AG04449 (cell line): ENCODE results near the gene MED14.

Source experiments
- CTCF ChIA-PET: fragments of 350-600 bp; formaldehyde crosslinking; extraction: SDS; loops from one replicate; lab custom pipeline; 2021; ENCODE audit warnings: antibody characterized with exemption; lab: Yijun Ruan, JAX
- POLR2A ChIA-PET: fragments of 400-600, 350-600 bp; formaldehyde crosslinking; extraction: SDS; loops from one replicate; lab custom pipeline; 2020; ENCODE audit warnings: antibody characterized with exemption, inconsistent platforms; lab: Yijun Ruan, JAX
- DNase-seq: peaks from one replicate; pipeline ENCODE4 v3.0.0-alpha.2; 2010; ENCODE audit warnings: low read depth, low spot score
- H3K4me3 ChIP-seq: 2 replicates; pipeline ENCODE4 v1.5.1; 2011; ENCODE audit warnings: low read depth, mild to moderate bottlenecking, control low read depth, low read length
- TF ChIP-seq, protein P1 (sequence below): IDR thresholded peaks from one replicate; pipeline ENCODE4 v1.5.1; 2011; ENCODE audit warnings: mild to moderate bottlenecking, moderate library complexity, low read length, control low read depth, inconsistent platforms; ENCODE audit not compliant: insufficient read depth; ENCODE audit errors: missing control alignments

MED14 gene

DNA sequence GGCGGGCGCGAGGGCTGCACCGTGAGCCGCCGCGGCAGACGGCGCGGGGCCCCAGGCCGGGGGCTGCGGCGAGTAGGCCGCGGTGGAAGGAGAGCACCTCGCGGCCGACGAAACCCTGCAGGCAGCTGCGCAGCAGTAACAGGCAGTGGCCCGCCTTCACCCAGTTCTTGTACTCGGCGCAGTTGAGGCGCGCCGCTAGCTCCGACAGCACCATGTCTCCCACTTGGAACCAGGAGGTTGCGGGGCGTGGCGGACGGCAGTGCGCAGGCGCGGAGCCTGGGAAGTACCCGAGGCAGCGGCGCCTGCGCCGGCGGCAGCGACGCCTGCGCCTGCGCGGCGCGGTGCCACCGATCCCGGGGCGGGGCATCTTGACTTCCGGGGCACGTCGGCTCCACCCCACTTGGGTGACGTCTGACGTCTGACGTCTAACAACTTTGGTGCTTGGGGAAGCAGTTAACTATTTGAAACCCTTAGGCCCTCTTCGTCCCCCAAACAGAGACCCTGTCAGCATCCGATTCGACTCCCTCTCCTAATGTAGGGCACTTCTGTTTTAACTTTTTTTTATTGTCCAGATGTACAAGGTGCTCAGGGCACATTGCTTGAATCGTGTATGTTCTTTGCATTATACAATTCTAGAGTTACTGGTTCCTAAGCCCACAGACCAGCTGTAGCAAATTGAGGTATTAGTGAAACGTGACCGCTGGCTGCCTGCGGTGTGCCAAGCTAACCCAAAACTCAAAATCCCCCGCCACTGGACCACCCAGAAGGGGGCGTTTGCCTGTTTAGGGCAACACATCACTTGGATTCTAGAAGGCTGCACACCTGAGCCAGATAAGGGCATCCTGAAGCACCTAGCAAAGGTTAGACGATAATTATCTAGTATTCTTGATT, 87.8 kb downstream of the MED14 start, which contains the start of gene CXorf38:
TSS of gene CXorf38 (minus strand) at position 255 of the 891 bp plus-strand sequence. CDS start at position 214, 41 bp downstream.
- POLR2A ChIA-PET = no interaction called here
- no peak for DNase-seq
- CTCF ChIA-PET = interaction anchor here (2.3 to 2.6 kb wide), 2 partner anchors 11 to 103 kb away, joined by 8 to 17 read pairs; no protein-coding TSS in a partner anchor
- TF ChIP-seq, protein P1, sequence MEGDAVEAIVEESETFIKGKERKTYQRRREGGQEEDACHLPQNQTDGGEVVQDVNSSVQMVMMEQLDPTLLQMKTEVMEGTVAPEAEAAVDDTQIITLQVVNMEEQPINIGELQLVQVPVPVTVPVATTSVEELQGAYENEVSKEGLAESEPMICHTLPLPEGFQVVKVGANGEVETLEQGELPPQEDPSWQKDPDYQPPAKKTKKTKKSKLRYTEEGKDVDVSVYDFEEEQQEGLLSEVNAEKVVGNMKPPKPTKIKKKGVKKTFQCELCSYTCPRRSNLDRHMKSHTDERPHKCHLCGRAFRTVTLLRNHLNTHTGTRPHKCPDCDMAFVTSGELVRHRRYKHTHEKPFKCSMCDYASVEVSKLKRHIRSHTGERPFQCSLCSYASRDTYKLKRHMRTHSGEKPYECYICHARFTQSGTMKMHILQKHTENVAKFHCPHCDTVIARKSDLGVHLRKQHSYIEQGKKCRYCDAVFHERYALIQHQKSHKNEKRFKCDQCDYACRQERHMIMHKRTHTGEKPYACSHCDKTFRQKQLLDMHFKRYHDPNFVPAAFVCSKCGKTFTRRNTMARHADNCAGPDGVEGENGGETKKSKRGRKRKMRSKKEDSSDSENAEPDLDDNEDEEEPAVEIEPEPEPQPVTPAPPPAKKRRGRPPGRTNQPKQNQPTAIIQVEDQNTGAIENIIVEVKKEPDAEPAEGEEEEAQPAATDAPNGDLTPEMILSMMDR = no peak
- H3K4me3 ChIP-seq = peak within 1 kb of the TSS; percentile 68

DNA sequence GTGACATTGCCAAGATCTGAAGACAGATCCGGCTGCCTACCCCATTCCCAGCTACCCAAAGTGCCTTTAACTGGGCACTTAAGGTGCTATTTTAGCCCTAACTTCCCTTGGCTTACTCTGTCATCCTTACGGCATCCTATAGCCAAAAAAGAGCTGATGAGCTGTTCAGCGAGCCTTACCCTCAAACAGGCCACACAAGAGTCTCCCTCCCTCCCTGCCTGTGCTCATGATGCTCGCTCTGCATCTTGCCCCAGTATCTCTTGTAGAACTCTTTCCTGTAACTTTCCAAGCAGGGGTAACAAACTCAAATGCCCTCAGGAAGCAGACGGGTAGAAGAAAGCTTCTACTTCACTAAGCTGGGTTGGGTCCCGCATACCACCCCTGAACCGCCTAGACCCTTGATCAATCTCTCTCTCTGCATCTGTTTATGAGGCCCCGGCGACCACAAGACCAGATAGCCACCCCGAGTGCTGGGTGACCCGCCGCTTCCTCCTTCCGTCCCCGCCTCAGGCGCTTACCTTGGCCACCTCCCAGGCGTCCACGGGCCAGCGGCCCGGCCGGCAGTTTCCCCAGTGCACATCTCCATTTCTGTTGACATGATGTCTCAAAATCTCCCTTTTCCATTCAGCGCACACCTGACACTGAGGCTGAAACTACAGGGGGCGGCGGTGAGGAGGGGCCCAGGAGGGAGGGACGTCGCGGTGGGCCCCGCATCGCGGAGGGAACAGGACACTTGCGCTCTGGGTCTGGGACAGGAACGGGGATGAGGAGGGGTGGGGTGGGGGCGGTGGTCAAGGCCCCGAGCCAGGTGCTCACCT, 88.6 kb downstream of the MED14 start:
- no peak for DNase-seq
- TF ChIP-seq, protein P1 = no peak
- ChIA-PET POLR2A (no interaction called here), CTCF (interaction anchor here (2.6 kb wide), 1 partner anchor 102 kb away, joined by 17 read pairs; no protein-coding TSS in a partner anchor)
- H3K4me3 ChIP-seq = peak overlapping the region; percentile 68

DNA sequence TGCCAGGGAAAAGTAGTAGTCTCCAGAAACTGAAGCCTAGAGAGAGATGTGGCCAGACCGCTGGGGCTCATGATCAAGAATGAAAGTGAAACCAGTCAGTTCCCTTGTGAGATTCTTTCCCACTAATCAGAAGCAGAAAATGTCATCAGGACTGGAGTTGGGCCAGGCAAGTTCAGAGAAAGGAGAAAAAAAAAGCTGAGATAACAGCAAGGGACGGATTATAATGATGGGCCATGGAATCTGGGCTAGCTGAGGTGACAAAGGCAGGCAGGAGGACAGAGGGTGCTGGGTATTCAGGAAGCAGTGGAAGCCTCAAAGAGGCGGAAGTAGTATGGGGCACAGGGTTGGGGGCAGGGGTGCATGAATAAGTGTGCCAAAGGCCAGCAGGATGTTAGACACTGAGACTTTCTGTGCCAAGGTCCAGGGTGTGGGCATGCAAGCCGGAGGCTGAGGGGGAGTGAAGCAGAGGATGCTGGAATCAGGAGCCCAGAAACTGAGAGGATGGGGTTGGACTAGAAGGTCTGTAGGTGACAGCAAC, 90.5 kb downstream of the MED14 start:
- peak overlapping the region; percentile 54 for H3K4me3 ChIP-seq
- TF ChIP-seq, protein P1 = no peak
- no peak for DNase-seq
- POLR2A ChIA-PET = no interaction called here
- CTCF ChIA-PET = interaction anchor here (2.6 kb wide), 1 partner anchor 101 kb away, joined by 17 read pairs; no protein-coding TSS in a partner anchor

DNA sequence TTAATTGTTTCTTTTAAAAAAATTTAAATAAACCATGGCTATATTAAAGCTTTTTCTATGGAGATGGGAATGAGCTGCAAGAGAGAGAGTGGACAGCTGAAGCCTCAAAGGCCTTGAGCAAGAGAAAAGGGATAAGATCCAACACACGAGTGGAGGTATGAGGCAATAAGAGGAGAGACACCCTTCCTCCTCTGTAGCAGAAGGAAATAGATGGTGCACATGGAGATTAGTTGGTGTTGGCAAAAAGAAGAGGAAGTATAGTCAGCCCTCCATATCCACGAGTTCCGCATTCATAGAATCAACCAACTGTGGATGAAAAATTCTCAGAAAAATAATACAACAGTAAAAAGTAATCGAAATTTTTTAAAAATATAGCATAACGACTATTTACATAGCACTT, 91.2 kb downstream of the MED14 start:
- TF ChIP-seq, protein P1 = no peak
- no peak for DNase-seq
- ChIA-PET POLR2A (no interaction called here), CTCF (interaction anchor here (2.0 kb wide), 1 partner anchor 100 kb away, joined by 10 read pairs; no protein-coding TSS in a partner anchor)
- H3K4me3 ChIP-seq = peak overlapping the region; percentile 54

DNA sequence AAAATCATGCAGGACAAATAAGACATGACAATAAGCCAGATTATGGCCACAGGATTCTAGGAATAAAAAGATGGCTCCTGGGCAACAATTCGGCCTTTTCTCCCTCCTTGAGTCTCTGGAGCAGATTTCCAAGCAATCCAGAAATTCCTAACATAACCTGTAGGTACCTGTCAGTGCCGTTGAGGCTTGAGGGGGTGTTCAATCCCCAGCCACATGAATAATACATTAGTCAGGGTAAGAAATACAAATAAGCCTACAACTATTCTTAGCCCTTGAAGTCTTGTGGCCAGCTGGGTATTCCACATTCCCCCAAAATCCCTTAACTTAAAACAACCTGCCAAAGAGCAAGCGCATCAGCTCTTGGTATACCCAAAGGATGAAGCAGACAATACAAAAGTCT, 97.7 kb downstream of the MED14 start:
- TF ChIP-seq, protein P1 = no peak
- no peak overlapping the region for H3K4me3 ChIP-seq
- no peak for DNase-seq
- ChIA-PET CTCF (interaction anchor here (1.4 kb wide), 1 partner anchor 93 kb away, joined by 3 read pairs; no protein-coding TSS in a partner anchor), POLR2A (no interaction called here)

DNA sequence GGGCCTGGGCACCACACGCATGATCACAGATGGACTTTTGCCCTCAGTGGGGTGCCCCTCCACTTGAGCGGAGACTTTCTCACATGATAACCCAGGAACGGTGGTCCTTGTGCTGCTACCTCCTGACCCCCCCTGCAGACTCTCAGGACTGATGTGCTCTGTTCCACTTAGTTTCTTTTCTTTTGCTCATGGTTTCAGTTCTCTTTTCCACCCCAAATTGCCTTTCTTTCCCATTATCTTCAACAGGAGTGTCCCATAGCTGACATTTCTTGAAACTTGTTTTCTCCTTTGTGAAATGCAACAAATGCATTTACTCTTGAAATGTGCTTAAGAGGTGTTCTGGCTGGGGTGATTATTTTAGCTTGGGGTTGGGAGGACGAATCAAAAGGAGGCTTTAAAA, 103.1 kb downstream of the MED14 start:
- no peak for DNase-seq
- ChIA-PET POLR2A (no interaction called here), CTCF (no interaction called here)
- H3K4me3 ChIP-seq = no peak overlapping the region
- TF ChIP-seq, protein P1 = no peak
